RWPE2 (cell line): ENCODE data around the gene KNOP1.

Experiments
- ATAC-seq: fragments of 200-7000 bp; cut with Tn5 transposase; 3 replicates; pipeline ENCODE4 v1.9.1; 2021; ENCODE audit warnings: low read depth
- DNase-seq: peaks from one replicate; pipeline ENCODE4 v3.0.0-alpha.2; 2020; ENCODE audit warnings: low spot score
- H3K27ac ChIP-seq: fragments of 450-650 bp; 2 replicates; pipeline ENCODE4 v1.5.1; 2017; ENCODE audit warnings: mild to moderate bottlenecking; ENCODE audit not compliant: poor library complexity, severe bottlenecking
- H3K27me3 ChIP-seq: fragments of 250-450 bp; sonication (Bioruptor Pico); 2 replicates; pipeline ENCODE4 v1.5.1; 2021; ENCODE audit warnings: mild to moderate bottlenecking, moderate library complexity; ENCODE audit not compliant: insufficient read depth, poor library complexity, severe bottlenecking
- H3K36me3 ChIP-seq: fragments of 250-450 bp; sonication (Bioruptor Pico); 2 replicates; pipeline ENCODE4 v1.5.1; 2020; ENCODE audit warnings: low read depth, mild to moderate bottlenecking, moderate library complexity
- H3K4me1 ChIP-seq: fragments of 250-450 bp; sonication (Bioruptor Pico); 2 replicates; pipeline ENCODE4 v1.5.1; 2021; ENCODE audit warnings: mild to moderate bottlenecking, moderate library complexity; ENCODE audit not compliant: insufficient read depth, poor library complexity, severe bottlenecking
- H3K4me3 ChIP-seq: fragments of 250-450 bp; sonication (Bioruptor Pico); 2 replicates; pipeline ENCODE4 v1.5.1; 2021; ENCODE audit warnings: mild to moderate bottlenecking, moderate library complexity; ENCODE audit not compliant: severe bottlenecking
- H3K9me3 ChIP-seq: fragments of 250-450 bp; sonication (Bioruptor Pico); 2 replicates; pipeline ENCODE4 v1.5.1; 2021; ENCODE audit warnings: mild to moderate bottlenecking, moderate library complexity; ENCODE audit not compliant: severe bottlenecking
- TF ChIP-seq, protein P1 (sequence below): fragments of 450-650 bp; IDR thresholded peaks from one replicate; pipeline ENCODE4 v1.5.1; 2017; ENCODE audit warnings: mild to moderate bottlenecking, moderate library complexity; ENCODE audit not compliant: poor library complexity, severe bottlenecking

KNOP1 gene

GRCh38 chr16:19654147-19654546 is 63.9 kb downstream of the KNOP1 start:
- Histone ChIP-seq H3K27me3 (no peaks in the 10 kb centered on the region), H3K4me3 (no peak overlapping the region), H3K27ac (no peak overlapping the region), H3K4me1 (no peaks in the 10 kb centered on the region), H3K9me3 (no peaks in the 10 kb centered on the region), H3K36me3 (no peaks in the 10 kb centered on the region)
- TF ChIP-seq, protein P1, sequence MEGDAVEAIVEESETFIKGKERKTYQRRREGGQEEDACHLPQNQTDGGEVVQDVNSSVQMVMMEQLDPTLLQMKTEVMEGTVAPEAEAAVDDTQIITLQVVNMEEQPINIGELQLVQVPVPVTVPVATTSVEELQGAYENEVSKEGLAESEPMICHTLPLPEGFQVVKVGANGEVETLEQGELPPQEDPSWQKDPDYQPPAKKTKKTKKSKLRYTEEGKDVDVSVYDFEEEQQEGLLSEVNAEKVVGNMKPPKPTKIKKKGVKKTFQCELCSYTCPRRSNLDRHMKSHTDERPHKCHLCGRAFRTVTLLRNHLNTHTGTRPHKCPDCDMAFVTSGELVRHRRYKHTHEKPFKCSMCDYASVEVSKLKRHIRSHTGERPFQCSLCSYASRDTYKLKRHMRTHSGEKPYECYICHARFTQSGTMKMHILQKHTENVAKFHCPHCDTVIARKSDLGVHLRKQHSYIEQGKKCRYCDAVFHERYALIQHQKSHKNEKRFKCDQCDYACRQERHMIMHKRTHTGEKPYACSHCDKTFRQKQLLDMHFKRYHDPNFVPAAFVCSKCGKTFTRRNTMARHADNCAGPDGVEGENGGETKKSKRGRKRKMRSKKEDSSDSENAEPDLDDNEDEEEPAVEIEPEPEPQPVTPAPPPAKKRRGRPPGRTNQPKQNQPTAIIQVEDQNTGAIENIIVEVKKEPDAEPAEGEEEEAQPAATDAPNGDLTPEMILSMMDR, result no peak
- DNase-seq (no peak), ATAC-seq (no peak)
